DMS79 treated with DMSO at 0.1 percent for 48 hours (cell line): ENCODE data around the gene RECQL5.
A peak's percentile ranks its signal among the peaks of the same experiment; 100 is the strongest.
"Not testable (repeated sequence)": the region's sequence is repeated elsewhere in the genome, so short reads cannot be mapped to it uniquely, and the experiment has no call there.

Experiments
- DNase-seq: peaks from one replicate; lab custom pipeline; 2025; lab: John Stamatoyannopoulos, UW

Gene RECQL5

DNA sequence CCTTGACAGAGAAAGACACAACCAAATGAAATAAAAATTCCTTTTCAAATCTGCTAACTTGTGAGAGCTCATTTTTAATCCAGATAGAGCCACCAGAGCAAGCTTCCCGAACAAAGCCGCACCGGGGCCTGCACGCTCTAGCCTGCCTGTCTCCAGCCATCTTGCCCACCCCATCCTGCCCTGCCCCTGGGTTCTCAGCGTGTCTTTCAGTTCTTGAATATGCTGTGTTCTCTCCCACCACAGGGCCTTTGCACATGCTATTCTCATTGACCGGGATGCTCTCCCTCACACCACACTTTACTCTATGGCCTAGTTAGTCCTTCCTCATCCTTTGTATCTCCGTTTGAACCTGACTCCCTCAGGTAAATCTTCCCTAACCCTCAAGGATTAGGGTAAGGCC is 19.0 kb downstream of the RECQL5 start:
- DNase-seq, result no peak

- DNase-seq, result no peak
Observed at GRCh38 chr17:75647061-75647460, 19.9 kb downstream of the RECQL5 start.

GRCh38 chr17:75646638-75646992 is 20.3 kb downstream of the RECQL5 start:
- no peak for DNase-seq

DNA sequence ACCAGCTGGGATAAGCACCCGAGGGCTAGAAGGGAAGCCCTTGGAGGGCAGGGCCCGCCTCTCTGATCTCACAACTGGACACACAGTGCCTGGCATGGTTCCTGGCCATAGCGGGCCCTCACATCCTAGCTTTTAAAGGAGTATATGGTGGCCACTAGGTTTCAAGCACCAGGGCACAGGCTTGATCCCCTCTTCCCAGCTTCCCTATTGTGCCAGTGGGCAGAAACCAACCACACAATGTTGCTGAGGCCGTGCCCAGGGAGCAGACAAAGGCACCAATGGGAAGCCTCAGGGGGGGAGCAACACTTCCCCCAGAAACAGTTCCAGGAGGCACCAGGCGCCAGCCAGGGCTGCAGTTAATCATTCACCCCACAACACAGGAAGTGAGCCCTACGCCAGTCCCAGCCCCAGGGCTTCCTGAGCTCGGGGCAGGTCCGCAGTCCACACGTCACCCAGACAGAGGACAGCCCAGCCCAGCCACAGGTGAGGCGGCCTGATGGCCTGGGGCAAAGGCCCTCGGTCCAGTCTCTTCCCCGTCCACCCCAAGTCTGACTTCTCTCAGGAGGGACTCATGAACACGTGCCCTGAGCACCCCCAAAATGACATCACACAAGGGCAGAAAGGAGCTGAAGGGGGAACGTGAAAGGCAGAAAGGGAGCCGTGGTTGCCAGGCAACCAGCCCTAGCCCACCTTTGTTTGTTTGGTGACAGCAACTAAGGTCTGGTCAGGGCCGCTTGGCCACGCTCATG is 20.9 kb downstream of the RECQL5 start:
- no peak for DNase-seq

DNA sequence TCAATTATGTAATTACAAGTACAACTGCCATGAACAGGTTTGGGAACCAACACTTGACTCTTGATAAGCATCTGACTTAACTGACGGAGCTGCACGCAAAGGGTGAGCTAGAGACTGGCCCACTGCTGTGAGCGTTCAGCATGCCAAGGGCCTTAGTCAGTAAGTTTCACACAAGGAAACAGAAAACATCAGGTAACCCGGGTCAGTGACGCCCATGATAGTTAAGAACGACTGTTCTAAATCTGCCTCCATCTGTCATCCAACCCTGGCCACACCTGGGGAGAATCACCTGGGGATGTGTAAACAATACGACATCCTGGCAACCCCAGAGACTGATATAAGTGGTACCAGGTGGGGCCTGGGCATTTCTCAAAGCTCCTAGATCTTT is 21.5 kb downstream of the RECQL5 start:
- peak; percentile 44 for DNase-seq

- DNase-seq, result no peak
Observed at GRCh38 chr17:75643643-75644017, 23.3 kb downstream of the RECQL5 start.

DNA sequence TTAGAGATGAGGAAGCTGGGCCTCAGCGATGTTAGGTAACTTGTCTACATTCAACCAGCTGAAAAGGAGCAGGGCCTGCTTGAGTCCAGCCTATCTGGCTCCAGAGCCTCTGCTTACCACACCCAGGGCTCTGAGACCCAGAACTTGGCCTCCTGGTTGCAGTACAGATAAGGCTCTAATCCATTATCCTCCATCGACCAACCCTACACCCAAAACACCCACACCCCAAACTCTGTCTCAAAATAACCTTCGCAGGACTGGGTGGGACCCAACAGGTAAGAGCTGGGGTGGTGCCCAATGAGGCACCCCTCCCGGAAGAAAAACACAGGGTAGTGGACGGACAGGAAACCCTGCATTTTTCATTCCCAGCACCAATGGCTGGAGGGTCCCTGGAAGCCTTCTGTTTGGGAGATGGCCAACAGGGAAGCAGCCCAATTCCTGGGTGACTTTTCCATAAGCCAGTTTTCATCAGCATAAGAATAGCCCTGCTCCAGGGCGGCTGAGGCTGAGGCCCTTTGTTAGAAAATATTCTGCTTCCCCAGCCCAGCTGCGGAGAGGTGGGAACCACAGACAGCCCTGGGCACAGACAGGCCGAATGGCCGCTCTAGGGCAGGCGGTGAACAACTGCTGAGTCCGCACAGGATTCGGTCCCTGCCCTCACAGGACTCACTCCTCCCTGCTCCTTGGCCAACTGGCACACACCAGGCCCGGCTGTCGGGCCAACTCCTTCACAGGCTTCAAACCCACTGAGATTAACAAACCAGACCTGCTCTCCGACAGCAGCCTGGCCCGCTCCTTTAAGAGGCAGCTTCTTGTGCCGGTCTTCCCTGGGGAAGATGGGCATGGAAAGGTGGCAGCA is 23.9 kb downstream of the RECQL5 start:
- no peak for DNase-seq

DNA sequence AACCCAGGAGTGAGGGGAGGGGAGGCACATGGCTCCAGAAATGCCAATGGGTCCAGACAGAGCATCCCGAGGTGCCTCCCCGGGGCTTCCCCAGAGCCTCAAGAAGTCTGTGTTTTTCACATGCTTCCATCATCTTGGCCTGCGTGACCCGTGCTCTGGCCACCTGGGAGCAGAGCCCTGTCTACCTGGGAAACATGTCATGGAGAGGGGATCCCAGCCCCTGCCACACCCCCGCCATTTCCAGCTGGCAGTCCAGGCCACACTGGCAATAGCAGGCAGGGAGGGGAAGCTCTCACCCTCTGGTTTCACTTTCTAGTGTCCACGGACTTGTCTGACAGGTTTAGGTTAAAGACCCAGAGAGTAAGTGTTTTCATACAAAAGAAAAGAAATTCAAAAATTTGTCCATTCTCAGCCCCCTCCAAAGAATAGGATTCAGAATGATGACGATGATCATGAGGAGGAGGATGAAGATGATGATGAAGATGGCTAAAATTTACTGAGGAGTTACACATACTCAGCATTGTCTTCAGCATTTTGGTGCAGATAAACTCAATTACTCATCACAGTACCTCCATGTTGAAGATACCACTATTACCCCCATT is 24.7 kb downstream of the RECQL5 start:
- no peak for DNase-seq

GRCh38 chr17:75641343-75641742 is 25.6 kb downstream of the RECQL5 start:
- no peak for DNase-seq

- DNase-seq, result no peak
Observed at GRCh38 chr17:75640556-75641119, 26.3 kb downstream of the RECQL5 start.

DNA sequence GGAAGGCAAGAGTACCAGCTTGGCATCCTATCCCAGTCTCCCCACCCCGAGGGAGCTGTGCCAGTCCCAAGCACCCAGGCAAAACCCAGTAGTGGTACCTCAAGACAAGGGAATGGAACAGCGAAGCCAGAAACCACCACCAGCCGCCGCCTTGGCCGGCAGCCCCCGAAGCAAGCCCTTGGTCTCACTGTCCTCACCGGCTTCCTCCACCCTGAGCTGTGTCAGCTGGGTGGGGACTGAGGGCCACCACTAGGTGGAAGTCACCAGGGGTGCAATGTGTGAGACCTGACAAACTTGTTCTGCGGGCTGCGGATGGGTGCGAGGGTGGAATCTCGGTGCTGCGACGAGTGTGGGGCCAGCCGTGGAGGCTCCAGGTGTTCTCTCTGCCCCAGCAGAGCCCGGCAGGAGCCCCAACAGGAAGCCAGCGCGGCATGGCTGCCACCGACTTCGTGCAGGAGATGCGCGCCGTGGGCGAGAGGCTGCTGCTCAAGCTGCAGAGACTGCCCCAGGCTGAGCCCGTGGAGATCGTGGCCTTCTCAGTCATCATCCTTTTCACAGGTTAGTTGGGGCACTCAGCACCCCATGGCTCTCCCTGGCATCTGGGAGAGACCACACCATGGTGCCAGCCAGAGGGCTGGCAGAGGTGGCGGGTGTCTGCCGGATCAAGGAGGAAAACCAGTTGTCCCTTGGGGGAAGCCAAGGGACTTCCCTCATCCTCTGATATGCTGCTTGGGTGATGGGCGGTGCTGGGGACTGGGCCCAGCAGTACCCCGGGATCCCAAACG is 27.0 kb downstream of the RECQL5 start:
- DNase-seq, result no peak

GRCh38 chr17:75639327-75639726 is 27.6 kb downstream of the RECQL5 start:
- no peak for DNase-seq

- no peak for DNase-seq
Observed at GRCh38 chr17:75638893-75639292, 28.1 kb downstream of the RECQL5 start.

GRCh38 chr17:75638039-75638438 is 28.9 kb downstream of the RECQL5 start:
- DNase-seq, result not testable (repeated sequence)

DNA sequence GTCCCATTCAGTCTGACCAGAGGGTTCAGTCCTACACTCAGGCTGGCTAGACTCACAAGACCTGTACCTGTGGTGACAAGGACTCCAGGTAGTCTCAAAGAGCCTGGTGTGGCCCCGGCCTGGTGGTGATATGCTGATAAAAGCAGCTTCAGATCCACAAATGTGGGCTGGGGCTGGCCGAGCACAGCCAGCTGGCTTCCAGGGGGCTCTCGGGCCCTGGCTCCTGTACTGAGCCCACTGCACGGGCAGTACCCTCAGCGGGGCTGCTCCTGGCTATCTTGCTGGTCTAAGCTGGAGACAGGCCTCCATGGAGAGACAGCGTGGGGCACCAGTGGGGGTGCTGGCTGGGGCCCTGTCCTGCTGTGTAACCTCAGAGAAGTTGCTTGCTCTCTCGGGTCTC is 29.4 kb downstream of the RECQL5 start:
- DNase-seq, result no peak

GRCh38 chr17:75637143-75637538 is 29.8 kb downstream of the RECQL5 start:
- no peak for DNase-seq

- DNase-seq, result no peak
Observed at GRCh38 chr17:75636381-75637142, 30.4 kb downstream of the RECQL5 start.

DNA sequence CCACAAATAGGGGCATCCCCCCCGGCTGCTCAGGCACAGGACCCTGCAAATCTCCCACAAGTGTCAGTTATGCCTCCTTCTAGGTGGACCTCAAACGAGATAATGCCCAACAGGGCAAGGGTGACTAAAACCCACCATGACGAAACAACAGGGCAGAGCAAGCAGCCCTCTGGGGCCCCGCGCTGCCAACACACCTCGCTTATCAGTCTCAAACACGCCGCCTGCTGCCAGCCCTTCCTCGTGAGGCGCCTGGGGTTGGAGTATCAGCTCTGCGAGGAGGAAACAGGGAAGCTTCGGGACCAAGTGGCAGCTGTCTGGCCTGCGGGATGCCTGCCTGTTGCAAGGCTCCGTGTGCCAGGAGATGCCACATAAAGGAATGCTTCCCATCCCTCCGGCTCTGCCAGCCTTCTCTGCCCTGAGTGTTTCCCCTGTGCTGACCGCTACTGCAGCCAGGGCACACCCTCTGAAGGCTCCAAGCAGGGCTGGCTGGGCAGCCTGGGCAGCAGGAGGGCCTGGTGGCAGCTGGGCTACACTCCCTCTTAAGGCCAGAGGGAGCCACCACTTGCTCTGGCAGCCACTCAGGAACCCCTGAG is 31.2 kb downstream of the RECQL5 start:
- no peak for DNase-seq

DNA sequence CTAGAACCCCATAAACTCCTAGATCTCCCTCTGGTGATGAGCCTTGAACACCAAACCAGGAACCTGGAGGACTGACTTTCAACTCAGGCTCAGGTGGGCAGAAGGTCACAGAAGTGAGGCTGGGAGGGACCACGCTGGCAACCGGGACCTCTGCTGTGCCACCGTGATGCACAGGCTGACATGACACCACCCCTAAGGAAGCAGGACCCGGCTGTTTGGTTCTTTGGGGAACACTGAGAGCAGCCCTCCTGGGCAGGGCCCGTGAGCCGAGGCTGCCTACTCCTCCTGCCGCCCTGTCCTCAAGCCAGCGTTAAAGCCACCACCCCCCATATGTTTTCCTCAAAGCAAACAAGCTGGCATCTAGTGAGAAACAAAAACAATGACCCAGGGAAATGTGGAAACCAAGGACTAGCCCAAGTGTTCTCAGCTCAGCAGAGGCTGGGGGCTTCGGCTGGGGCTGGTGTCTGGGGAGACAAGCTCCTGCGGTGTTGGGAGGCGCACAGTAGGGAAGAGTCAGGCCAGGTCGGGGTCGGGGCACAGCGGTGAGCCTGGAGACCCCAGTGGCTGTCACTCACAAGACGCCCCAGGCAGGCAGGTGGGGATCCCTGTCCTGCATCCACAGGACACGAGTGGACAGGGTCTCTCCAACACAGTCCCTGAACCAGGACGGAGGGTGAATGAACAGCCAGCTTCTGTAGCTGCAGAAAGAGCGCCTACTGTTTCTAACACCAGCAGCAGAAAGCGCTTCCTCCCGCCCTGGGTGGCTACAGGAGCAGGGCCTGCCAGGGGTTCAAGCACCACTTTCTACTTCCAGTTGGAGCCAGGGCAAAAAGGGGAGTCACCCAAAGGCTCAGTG is 32.0 kb downstream of the RECQL5 start:
- no peak for DNase-seq

- DNase-seq, result no peak
Observed at GRCh38 chr17:75634376-75634740, 32.6 kb downstream of the RECQL5 start.
